Bronchial epithelial cell (primary cell): ENCODE data around the gene EXOSC9. TPM values are rescaled to one million over a fixed set of nuclear protein-coding genes. Genes with fewer than 3 reads are reported as not detected.
A peak's percentile ranks its signal among the peaks of the same experiment; 100 is the strongest.

ENCODE experiments used
- DNase-seq: peaks from one replicate; pipeline ENCODE4 v3.0.0-alpha.2; 2010; ENCODE audit warnings: low read depth
- FAIRE-seq: peaks from 2 replicates; lab custom pipeline; 2011; peaks lifted over from hg19 to GRCh38; lab: Jason Lieb, UNC
- H3K27me3 ChIP-seq: 2 replicates; pipeline ENCODE4 v1.5.1; 2011; ENCODE audit warnings: low read length; ENCODE audit not compliant: control insufficient read depth, insufficient read depth
- H3K36me3 ChIP-seq: 2 replicates; pipeline ENCODE4 v1.5.1; 2011; ENCODE audit warnings: low read length; ENCODE audit not compliant: control insufficient read depth, insufficient read depth
- H3K4me3 ChIP-seq: 2 replicates; pipeline ENCODE4 v1.5.1; 2011; ENCODE audit warnings: mild to moderate bottlenecking, low read depth, low read length, control low read depth
- total RNA-seq: library from RNA; depleted of rRNA; stranded (reverse); fragments of >200 nt; gene quantifications from 2 replicates; pipeline ENCODE4 v1.2.1, GENCODE V29; 2014
- TF ChIP-seq, protein P1 (sequence below): IDR thresholded peaks from 2 replicates; pipeline ENCODE4 v1.5.1; 2011; ENCODE audit warnings: mild to moderate bottlenecking, moderate library complexity, low read length, control low read depth, inconsistent platforms; ENCODE audit not compliant: insufficient read depth, severe bottlenecking

Gene EXOSC9
- total RNA-seq, 1 donor from 2014 or later, result 25.3 TPM

DNA sequence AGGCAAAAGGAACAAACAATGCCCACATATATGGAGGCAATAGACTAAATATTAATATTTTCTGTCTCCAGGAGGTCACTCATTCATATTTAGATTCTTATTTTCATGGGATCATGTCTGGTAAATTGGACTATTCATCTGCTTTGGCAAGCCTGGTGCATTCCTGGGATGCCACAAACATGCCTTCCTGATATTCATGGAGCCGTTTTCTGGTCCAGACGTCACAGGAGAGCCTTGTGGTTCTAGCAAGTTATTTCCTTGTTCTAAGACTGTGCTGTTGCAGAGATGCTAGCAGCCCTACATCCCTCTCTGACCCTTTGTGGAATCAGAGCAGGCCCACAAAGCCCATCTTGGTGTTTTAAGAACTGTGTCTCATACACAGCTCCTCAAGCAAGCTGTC is 16.1 kb upstream of the EXOSC9 start:
- no peaks in the 10 kb centered on the region for H3K27me3 ChIP-seq
- DNase-seq (peak; percentile 89), FAIRE-seq (no peak)
- no peak overlapping the region for H3K4me3 ChIP-seq
- TF ChIP-seq, protein P1, sequence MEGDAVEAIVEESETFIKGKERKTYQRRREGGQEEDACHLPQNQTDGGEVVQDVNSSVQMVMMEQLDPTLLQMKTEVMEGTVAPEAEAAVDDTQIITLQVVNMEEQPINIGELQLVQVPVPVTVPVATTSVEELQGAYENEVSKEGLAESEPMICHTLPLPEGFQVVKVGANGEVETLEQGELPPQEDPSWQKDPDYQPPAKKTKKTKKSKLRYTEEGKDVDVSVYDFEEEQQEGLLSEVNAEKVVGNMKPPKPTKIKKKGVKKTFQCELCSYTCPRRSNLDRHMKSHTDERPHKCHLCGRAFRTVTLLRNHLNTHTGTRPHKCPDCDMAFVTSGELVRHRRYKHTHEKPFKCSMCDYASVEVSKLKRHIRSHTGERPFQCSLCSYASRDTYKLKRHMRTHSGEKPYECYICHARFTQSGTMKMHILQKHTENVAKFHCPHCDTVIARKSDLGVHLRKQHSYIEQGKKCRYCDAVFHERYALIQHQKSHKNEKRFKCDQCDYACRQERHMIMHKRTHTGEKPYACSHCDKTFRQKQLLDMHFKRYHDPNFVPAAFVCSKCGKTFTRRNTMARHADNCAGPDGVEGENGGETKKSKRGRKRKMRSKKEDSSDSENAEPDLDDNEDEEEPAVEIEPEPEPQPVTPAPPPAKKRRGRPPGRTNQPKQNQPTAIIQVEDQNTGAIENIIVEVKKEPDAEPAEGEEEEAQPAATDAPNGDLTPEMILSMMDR, result no peak
- no peaks in the 10 kb centered on the region for H3K36me3 ChIP-seq

DNA sequence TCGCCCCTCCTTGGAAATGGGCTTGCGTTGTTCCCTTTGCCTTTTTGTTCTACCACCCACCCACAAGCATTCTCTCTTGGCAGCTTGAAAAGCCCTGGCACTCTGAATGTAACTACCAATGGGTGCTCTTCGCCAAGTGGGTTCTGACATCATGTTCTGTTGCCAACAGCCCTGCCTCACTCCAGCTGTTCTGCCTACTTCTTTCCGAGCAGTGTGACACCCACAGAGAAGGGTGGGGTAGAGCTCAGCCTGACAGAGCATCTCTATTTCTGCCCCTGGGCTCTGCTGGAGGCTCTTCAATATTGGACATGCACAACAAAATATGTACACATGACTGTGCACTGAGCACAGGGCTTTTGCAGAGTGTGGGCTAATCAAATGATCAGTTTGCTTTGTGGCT is 15.6 kb upstream of the EXOSC9 start:
- Histone ChIP-seq H3K36me3 (no peaks in the 10 kb centered on the region), H3K4me3 (no peak overlapping the region), H3K27me3 (no peaks in the 10 kb centered on the region)
- TF ChIP-seq, protein P1, result no peak
- DNase-seq, result no peak
- no peak for FAIRE-seq

DNA sequence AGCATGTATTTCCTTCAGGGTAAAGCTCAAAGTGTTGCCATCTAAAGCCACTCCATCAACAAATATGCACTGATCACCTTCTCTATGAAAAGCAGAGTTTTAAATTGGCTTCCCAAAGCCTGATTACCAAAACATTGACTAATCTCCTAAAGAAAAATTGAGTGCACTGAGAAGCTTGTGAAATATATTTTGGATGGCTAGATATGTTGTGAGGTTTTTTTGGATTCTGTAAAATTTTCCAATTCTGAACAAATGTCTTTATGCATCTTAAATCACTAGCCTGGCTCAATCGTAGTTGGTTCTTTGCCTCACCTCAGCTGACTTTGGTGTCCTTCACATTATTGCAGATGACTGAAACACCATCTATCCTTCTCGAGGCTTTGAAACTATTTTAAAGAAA is 14.9 kb upstream of the EXOSC9 start:
- H3K36me3 ChIP-seq, result no peaks in the 10 kb centered on the region
- DNase-seq (no peak), FAIRE-seq (no peak)
- H3K27me3 ChIP-seq, result no peaks in the 10 kb centered on the region
- H3K4me3 ChIP-seq, result no peak overlapping the region
- TF ChIP-seq, protein P1, result no peak

DNA sequence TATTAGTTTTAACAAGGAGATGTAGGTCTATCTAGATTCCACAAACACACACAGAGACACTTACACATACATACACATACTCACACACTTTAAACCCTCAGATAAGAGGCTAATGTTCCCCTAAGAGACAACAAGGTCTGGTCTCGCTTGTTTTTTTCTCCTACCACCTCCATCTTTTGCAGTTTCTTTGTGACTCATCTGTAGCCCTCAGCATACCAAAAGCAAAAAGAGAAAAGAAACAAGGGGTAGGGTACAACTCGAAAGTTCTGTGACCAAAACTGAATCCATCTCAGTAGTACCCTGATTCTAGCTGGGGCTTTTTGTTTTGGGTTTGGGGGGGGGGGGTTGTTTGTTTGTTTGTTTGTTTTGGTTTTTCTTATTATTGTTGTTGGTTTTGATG is 12.2 kb upstream of the EXOSC9 start:
- no peak for FAIRE-seq
- Histone ChIP-seq H3K36me3 (no peaks in the 10 kb centered on the region), H3K27me3 (no peaks in the 10 kb centered on the region), H3K4me3 (no peak overlapping the region)
- no peak for DNase-seq
- TF ChIP-seq, protein P1, result no peak

DNA sequence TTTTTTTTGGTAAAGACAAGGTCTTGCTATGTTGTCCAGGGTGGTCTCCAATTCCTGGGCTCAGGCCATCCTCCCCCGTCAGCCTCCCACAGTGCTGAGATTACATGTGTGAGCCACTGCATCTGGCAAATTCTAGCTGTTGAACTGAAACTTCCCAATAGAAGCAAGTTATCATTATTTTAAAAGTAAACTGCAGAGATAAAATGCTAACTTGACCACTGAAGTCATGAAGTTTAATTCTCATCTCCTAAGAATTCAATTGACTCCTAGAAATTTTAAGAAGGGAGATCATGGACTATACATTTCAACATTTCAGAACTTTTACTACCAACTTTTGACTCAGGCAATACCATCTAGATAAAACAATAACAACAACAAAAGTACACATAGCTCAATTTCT is 11.7 kb upstream of the EXOSC9 start:
- DNase-seq, result no peak
- Histone ChIP-seq H3K36me3 (no peaks in the 10 kb centered on the region), H3K27me3 (no peaks in the 10 kb centered on the region), H3K4me3 (no peak overlapping the region)
- FAIRE-seq, result no peak
- TF ChIP-seq, protein P1, result no peak
